GM12864 (cell line): ENCODE results near the gene AGTRAP.

Experiments used
- DNase-seq: peaks from one replicate; pipeline ENCODE4 v3.0.0-alpha.2; 2011; ENCODE audit warnings: low read depth
- H3K4me3 ChIP-seq: 2 replicates; pipeline ENCODE4 v1.5.1; 2011; ENCODE audit warnings: mild to moderate bottlenecking, low read depth, low read length, control low read depth
- CTCF ChIP-seq: IDR thresholded peaks from 2 replicates; pipeline ENCODE4 v1.5.1; 2011; ENCODE audit warnings: low read depth, mild to moderate bottlenecking, moderate library complexity, low read length, control low read depth, inconsistent platforms; ENCODE audit errors: missing control alignments

Gene AGTRAP

GRCh38 chr1:11789126-11790067, 53.5 kb downstream of the AGTRAP start:
- no peak for DNase-seq
- TF ChIP-seq CTCF: no peak
- no peak overlapping the region for H3K4me3 ChIP-seq

- no peak for DNase-seq
- no peak for TF ChIP-seq CTCF
- no peak overlapping the region for H3K4me3 ChIP-seq
These were observed 54.4 kb downstream of the AGTRAP start for GRCh38 chr1:11790101-11790879.

- no peak for TF ChIP-seq CTCF
- DNase-seq: no peak
- H3K4me3 ChIP-seq: no peak overlapping the region
These were observed 55.2 kb downstream of the AGTRAP start for GRCh38 chr1:11790880-11791715.

- H3K4me3 ChIP-seq: no peak overlapping the region
- no peak for TF ChIP-seq CTCF
- DNase-seq: no peak
These were observed 56.2 kb downstream of the AGTRAP start for GRCh38 chr1:11792106-11792505.

- DNase-seq: no peak
- no peak for TF ChIP-seq CTCF
- no peak overlapping the region for H3K4me3 ChIP-seq
These were observed 57.9 kb downstream of the AGTRAP start for GRCh38 chr1:11793819-11794218.

GRCh38 chr1:11794446-11795237, 58.7 kb downstream of the AGTRAP start:
- no peak overlapping the region for H3K4me3 ChIP-seq
- no peak for TF ChIP-seq CTCF
- no peak for DNase-seq
